Esophagus squamous epithelium (tissue), 5 donors: ENCODE results near the gene CDK10. TPM values are rescaled to one million over a fixed set of nuclear protein-coding genes. Genes with fewer than 3 reads are reported as not detected.
"Not testable (repeated sequence)": the region's sequence is repeated elsewhere in the genome, so short reads cannot be mapped to it uniquely, and the experiment has no call there.

Experiments
- DNase-seq: peaks from one replicate; lab custom pipeline; 2025; lab: John Stamatoyannopoulos, UW
- H3K27ac ChIP-seq, 4 donors: fragments of 200-600 bp; sonication (generic); one replicate each; pipeline ENCODE4 v1.5.1; 2016 to 2019; ENCODE audit warnings: mild to moderate bottlenecking in 1 of 4
- H3K27me3 ChIP-seq, 4 donors: fragments of 200-600 bp; sonication (generic); 1 replicate in 3 of 4; 2 replicates in 1 of 4; pipeline versions ENCODE4 v1.5.1 to v1.6.0; 2017 to 2021; ENCODE audit warnings: antibody characterized with exemption in 1 of 4
- H3K36me3 ChIP-seq, 3 donors: fragments of 200-600 bp; sonication (generic); one replicate each; pipeline ENCODE4 v1.5.1; 2016 to 2019
- H3K4me1 ChIP-seq, 3 donors: fragments of 200-600 bp; sonication (generic); one replicate each; pipeline ENCODE4 v1.5.1; 2017 to 2019
- H3K4me3 ChIP-seq, 4 donors: fragments of 200-600 bp; sonication (generic); 1 replicate in 3 of 4; 2 replicates in 1 of 4; pipeline ENCODE4 v1.5.1; 2016 to 2019; ENCODE audit warnings: mild to moderate bottlenecking in 2 of 4, moderate library complexity in 1 of 4
- H3K9me3 ChIP-seq, 3 donors: fragments of 200-600 bp; sonication (generic); one replicate each; pipeline ENCODE4 v1.5.1; 2016 to 2019
- POLR2A ChIP-seq, 4 donors: fragments of 450-650 bp; IDR thresholded peaks; one replicate each; pipeline ENCODE4 v1.6.1; 2017; ENCODE audit warnings: antibody characterized with exemption in 4 of 4, mild to moderate bottlenecking in 4 of 4, moderate library complexity in 3 of 4
- WGBS, 2 donors: methylation state at CpG; one replicate each; pipeline ENCODE4 v1.1.5; 2018; 5-methylcytosine and 5-hydroxymethylcytosine counted together
- intact Hi-C: fragments of 100-400 bp; cut with DNase I; formaldehyde crosslinking; loops from one replicate; pipeline ENCODE4 v1.15.0; 2022
- total RNA-seq, 4 donors: library from RNA; depleted of rRNA; stranded (reverse); fragments of >200 nt; gene quantifications; one replicate each; pipeline ENCODE4 v1.1.0, GENCODE V29; 2016
- TF ChIP-seq, protein P1 (sequence below), 6 experiments: fragments of 450-650 bp in 4 of 6; fragments of 200-600 bp in 2 of 6; sonication (generic) in 2 of 6; IDR thresholded peaks; one replicate each; pipeline ENCODE4 v1.5.1; 2016 to 2019; ENCODE audit warnings: antibody characterized with exemption in 6 of 6, mild to moderate bottlenecking in 4 of 6, moderate library complexity in 4 of 6
- donor health status: DM: yes; HTN: yes; CAD: no.

Gene CDK10
- total RNA-seq, 4 donors from 2014 or later, result 21.6 to 45.0 (median 39.3) TPM

DNA sequence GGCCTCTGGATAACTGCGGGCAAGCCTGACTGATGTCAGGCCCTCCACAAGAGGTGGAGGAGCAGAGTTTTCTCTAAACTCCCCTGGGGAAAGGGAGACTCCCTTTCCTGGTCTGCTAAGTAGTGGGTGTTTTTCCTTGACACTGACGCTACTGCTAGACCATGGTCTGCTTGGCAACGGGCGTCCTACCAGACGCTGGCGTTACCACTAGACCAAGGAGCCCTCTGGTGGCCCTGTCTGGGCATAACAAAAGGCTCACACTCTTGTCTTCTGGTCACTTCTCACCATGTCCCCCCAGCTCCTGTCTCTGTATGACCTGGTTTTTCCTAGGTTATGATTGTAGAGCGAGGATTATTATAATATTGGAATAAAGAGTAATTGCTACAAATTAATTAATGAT, 19.5 kb upstream of the CDK10 start:
- H3K9me3 ChIP-seq, H3K27ac ChIP-seq, H3K4me3 ChIP-seq, intact Hi-C loops, DNase-seq, H3K27me3 ChIP-seq: not testable (repeated sequence)
- peaks cover 0 to 18% (median 4%) of the 10 kb centered on the region in 3 donors for H3K4me1 ChIP-seq
- peaks cover 0 to 23% (median 0%) of the 10 kb centered on the region in 3 donors for H3K36me3 ChIP-seq
- TF ChIP-seq, protein P1, sequence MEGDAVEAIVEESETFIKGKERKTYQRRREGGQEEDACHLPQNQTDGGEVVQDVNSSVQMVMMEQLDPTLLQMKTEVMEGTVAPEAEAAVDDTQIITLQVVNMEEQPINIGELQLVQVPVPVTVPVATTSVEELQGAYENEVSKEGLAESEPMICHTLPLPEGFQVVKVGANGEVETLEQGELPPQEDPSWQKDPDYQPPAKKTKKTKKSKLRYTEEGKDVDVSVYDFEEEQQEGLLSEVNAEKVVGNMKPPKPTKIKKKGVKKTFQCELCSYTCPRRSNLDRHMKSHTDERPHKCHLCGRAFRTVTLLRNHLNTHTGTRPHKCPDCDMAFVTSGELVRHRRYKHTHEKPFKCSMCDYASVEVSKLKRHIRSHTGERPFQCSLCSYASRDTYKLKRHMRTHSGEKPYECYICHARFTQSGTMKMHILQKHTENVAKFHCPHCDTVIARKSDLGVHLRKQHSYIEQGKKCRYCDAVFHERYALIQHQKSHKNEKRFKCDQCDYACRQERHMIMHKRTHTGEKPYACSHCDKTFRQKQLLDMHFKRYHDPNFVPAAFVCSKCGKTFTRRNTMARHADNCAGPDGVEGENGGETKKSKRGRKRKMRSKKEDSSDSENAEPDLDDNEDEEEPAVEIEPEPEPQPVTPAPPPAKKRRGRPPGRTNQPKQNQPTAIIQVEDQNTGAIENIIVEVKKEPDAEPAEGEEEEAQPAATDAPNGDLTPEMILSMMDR (IDR thresholded peaks at IDR 0.05), result peak in 1 of 6 experiments; percentile 15
- WGBS, 2 donors, result 43 to 96% methylated on average over 1 to 7 of the region's 7 CpGs

DNA sequence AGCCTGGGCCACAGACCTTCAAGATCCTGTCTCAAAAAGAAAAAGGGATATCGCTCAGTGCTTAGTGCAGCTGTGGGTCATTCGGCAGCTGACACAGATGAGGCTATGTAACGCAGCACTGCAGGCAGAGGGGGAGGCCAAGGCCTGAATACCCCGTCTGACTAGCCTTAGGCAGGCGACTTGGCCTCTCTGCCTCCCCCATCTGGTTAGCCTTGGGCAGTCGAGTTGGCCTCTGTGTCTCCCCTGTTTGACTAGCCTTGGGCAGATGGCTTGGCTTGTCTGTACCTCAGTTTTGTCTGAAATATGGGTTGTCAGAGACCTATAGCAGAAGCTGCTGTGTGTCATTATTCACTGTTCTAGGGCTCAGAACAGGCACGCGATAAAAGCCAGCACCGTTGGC, 18.9 kb upstream of the CDK10 start:
- 70 to 87% methylated on average over 5 to 8 of the region's 9 CpGs for WGBS, 2 donors
- Histone ChIP-seq H3K4me1 (peaks cover 0 to 18% (median 4%) of the 10 kb centered on the region in 3 donors), H3K27ac (no peak overlapping the region), H3K4me3 (no peak overlapping the region), H3K27me3 (no peaks in the 10 kb centered on the region), H3K36me3 (peaks cover 0 to 16% (median 0%) of the 10 kb centered on the region in 3 donors), H3K9me3 (no peaks in the 10 kb centered on the region)
- no peak for DNase-seq
- TF ChIP-seq, protein P1 (IDR thresholded peaks at IDR 0.05), result no peak
- no peak for TF ChIP-seq POLR2A (IDR thresholded peaks at IDR 0.05)
- intact Hi-C loops, result no loop called here

DNA sequence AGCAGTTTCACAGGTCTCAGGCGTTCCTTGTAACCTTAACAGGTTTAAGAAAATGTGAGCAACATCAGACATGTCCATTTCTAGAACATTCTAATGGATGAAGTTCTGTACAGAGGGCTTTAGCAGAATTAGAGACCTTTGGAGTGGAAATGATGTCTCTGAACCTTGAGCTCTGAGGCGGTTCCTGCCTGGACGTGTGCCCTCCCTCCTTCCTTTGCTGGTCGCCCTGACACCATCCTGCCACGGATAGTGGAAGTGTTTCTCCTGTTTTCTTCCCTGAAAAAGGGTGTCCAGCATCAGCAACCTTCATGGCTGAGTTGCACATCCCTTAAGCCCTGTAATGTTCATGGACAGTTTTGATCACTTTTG, 17.7 kb upstream of the CDK10 start:
- no peaks in the 10 kb centered on the region for H3K27me3 ChIP-seq
- peaks cover 0 to 18% (median 4%) of the 10 kb centered on the region in 3 donors for H3K4me1 ChIP-seq
- H3K4me3 ChIP-seq, result peak overlapping the region in 2 of 4 donors; percentile 27 to 43
- H3K36me3 ChIP-seq, result peaks cover 0 to 5% (median 0%) of the 10 kb centered on the region in 3 donors
- DNase-seq, result no peak
- intact Hi-C loops, result no loop called here
- TF ChIP-seq POLR2A (IDR thresholded peaks at IDR 0.05), result no peak
- TF ChIP-seq, protein P1 (IDR thresholded peaks at IDR 0.05), result no peak
- 49 to 68% methylated on average over 5 of the region's 5 CpGs for WGBS, 2 donors
- no peaks in the 10 kb centered on the region for H3K9me3 ChIP-seq
- peak overlapping the region in 1 of 4 donors; percentile 17 for H3K27ac ChIP-seq

DNA sequence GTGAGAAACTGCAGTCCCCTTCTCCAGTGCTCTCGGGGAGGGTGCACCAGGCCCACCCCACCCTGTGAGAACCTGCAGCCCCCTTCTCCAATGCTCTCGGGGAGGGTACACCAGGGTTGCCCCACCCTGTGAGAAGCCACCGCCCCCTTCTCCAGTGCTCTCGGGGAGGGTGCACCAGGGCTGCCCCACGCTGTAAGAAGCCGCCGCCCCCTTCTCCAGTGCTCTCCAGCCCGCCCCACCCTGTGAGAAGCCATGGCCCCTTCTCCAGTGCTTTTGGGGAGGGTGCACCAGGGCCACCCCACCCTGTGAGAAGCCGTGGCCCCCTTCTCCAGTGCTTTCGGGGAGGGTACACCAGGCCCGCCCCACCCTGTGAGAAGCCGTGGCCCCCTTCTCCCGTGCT, 16.7 kb upstream of the CDK10 start:
- Histone ChIP-seq H3K4me3 (no peak overlapping the region), H3K36me3 (no peaks in the 10 kb centered on the region), H3K4me1 (peaks cover 0 to 18% (median 4%) of the 10 kb centered on the region in 3 donors), H3K27ac (no peak overlapping the region), H3K27me3 (no peaks in the 10 kb centered on the region), H3K9me3 (no peaks in the 10 kb centered on the region)
- DNase-seq, result no peak
- no CpG with 5 or more reads among the region's 13 CpGs for WGBS, 2 donors
- intact Hi-C loops, result no loop called here
- no peak for TF ChIP-seq POLR2A (IDR thresholded peaks at IDR 0.05)
- TF ChIP-seq, protein P1 (IDR thresholded peaks at IDR 0.05), result no peak

DNA sequence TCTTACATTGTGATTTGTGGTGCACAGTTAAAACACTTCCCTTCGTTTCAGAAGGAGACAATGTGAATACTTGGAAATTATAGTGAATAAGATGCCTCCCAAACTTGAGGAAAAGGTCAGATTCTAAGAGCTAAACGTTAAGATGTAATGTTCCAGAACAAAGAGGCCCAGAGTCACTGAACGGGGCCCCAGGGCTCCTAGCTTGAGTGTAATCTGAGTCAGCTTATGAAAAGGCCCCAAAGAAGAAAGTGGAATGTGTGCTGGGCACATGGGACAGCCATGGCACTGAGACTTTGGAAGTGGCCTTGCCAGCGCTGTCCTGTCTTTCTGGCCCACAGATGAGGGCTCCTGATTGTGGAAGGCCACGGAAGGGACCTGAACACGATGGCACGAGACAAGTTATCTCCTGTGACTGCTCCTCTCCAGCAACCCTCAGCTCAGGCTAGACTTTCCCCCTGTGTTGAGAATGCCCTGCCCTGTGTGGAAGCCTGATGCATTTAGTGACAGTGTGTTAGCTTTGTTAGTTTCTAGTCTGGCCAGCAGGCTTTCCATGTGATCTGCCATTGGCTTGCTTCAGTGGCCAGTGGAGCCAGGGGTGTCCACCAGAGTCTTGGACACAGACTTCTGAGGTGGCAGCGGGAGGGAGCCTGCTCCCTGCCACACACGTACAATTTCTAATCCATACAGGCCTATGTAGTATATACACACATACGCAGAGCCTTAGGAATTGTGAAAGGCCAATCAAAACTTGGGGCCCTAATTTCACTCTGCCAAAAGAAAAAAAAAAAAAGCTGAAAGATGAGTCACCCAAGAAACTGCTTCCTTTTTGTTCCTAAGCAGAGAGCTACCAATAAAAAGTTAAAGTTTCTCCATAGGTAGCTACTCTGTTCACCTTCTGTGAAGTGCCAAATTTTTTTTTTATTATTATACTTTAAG, 15.7 kb upstream of the CDK10 start:
- Histone ChIP-seq H3K4me1 (peaks cover 0 to 18% (median 4%) of the 10 kb centered on the region in 3 donors), H3K4me3 (no peak overlapping the region), H3K27me3 (no peaks in the 10 kb centered on the region), H3K9me3 (no peaks in the 10 kb centered on the region), H3K36me3 (no peaks in the 10 kb centered on the region), H3K27ac (peak overlapping the region in 1 of 4 donors; percentile 35)
- DNase-seq, result no peak
- intact Hi-C loops, result no loop called here
- TF ChIP-seq POLR2A (IDR thresholded peaks at IDR 0.05), result no peak
- TF ChIP-seq, protein P1 (IDR thresholded peaks at IDR 0.05), result no peak
- WGBS, 2 donors, result 65 to 66% methylated on average over 8 to 10 of the region's 10 CpGs

DNA sequence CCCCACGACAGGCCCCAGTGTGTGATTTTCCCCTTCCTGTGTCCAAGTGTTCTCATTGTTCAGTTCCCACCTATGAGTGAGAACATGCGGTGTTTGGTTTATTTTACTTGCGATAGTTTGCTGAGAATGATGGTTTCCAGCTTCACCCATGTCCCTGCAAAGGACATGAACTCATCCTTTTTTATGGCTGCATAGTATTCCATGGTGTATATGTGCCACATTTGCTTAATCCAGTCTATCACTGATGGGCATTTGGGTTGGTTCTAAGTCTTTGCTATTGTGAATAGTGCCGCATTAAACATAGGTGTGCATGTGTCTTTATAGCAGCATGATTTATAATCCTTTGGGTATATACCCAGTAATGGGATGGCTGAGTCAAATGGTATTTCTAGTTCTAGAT, 14.9 kb upstream of the CDK10 start:
- intact Hi-C loops, H3K27me3 ChIP-seq, H3K4me3 ChIP-seq, H3K27ac ChIP-seq, DNase-seq, H3K9me3 ChIP-seq, H3K36me3 ChIP-seq: not testable (repeated sequence)
- 58 to 76% methylated on average over 3 to 4 of the region's 4 CpGs for WGBS, 2 donors
- peaks cover 0 to 18% (median 4%) of the 10 kb centered on the region in 3 donors for H3K4me1 ChIP-seq
